Lung (tissue), 12 donors: ENCODE data around the gene CYTH1. TPM values are rescaled to one million over a fixed set of nuclear protein-coding genes. Genes with fewer than 3 reads are reported as not detected.

ENCODE experiments used
- ATAC-seq: fragments of 200-7000 bp; cut with Tn5 transposase; one replicate; pipeline ENCODE4 v1.9.1; 2020; ENCODE audit warnings: moderate number of reproducible peaks; ENCODE audit not compliant: insufficient read depth, low FRiP score
- DNase-seq, 3 donors: peaks; one replicate each; pipeline ENCODE4 v3.0.0-alpha.2; 2013 to 2017
- H3K27ac ChIP-seq, 2 donors: one replicate each; pipeline ENCODE4 v1.5.1; 2013; ENCODE audit warnings: mild to moderate bottlenecking in 2 of 2, moderate library complexity in 2 of 2, control low read depth in 1 of 2, inconsistent platforms in 1 of 2, low read depth in 1 of 2, low read length in 1 of 2
- H3K27me3 ChIP-seq, 3 donors: one replicate each; pipeline ENCODE4 v1.5.1; 2013; ENCODE audit warnings: low read length in 2 of 3; ENCODE audit not compliant: control insufficient read depth in 3 of 3, insufficient read depth in 3 of 3
- H3K36me3 ChIP-seq, 4 donors: one replicate each; pipeline ENCODE4 v1.5.1; 2013; ENCODE audit warnings: low read length in 4 of 4, mild to moderate bottlenecking in 1 of 4, moderate library complexity in 1 of 4; ENCODE audit not compliant: control insufficient read depth in 4 of 4, insufficient read depth in 4 of 4
- H3K4me1 ChIP-seq, 5 donors: one replicate each; pipeline ENCODE4 v1.5.1; 2013; ENCODE audit warnings: low read length in 5 of 5, mild to moderate bottlenecking in 2 of 5, moderate library complexity in 1 of 5; ENCODE audit not compliant: control insufficient read depth in 5 of 5, insufficient read depth in 5 of 5
- H3K4me3 ChIP-seq: one replicate; pipeline ENCODE4 v1.5.1; 2013; ENCODE audit warnings: mild to moderate bottlenecking, control low read depth, moderate library complexity
- H3K9ac ChIP-seq, 2 donors: one replicate each; pipeline ENCODE4 v1.5.1; 2013; ENCODE audit warnings: low read length in 2 of 2, control low read depth in 1 of 2; ENCODE audit not compliant: insufficient read depth in 1 of 2
- H3K9me3 ChIP-seq, 4 donors: one replicate each; pipeline ENCODE4 v1.5.1; 2013; ENCODE audit warnings: low read length in 3 of 4, mild to moderate bottlenecking in 1 of 4, moderate library complexity in 1 of 4; ENCODE audit not compliant: control insufficient read depth in 4 of 4, insufficient read depth in 3 of 4
- CTCF ChIP-seq: IDR thresholded peaks from 2 replicates; pipeline ENCODE4 v1.5.1; 2012; ENCODE audit warnings: mild to moderate bottlenecking; ENCODE audit errors: control extremely low read depth, extremely low read depth
- WGBS, 2 donors: extraction: QIAGEN DNeasy Blood & Tissue Kit; methylation state at CpG; one replicate each; pipeline ENCODE4 v1.1.7; 2013; 5-methylcytosine and 5-hydroxymethylcytosine counted together
- polyA plus RNA-seq, 2 donors: library from polyadenylated mRNA; stranded (reverse); fragments of 200-250 nt; gene quantifications; one replicate each; pipeline ENCODE4 v1.2.1, GENCODE V29; 2013
- total RNA-seq, 2 donors: library from RNA; depleted of rRNA in 1 of 2; stranded (reverse); fragments of >200 nt in 1 of 2; gene quantifications; one replicate each; pipeline ENCODE4 v1.2.1, GENCODE V29; 2014 to 2021
- donor health status: control.
- donor health status: control.
- donor health status: Bipolar disorder and iron deficiency.
- donor health status: healthy.
- donor health status: DM: yes; HTN: yes; CAD: no.

The CYTH1 gene
- total and polyA plus RNA-seq, 4 donors = 50.5 to 97.2 (median 76.0) TPM

GRCh38 chr17:78651554-78651953, 130.5 kb downstream of the CYTH1 start:
- TF ChIP-seq CTCF = no peak
- H3K36me3 ChIP-seq = no peaks in the 10 kb centered on the region
- no peak overlapping the region for H3K4me3 ChIP-seq
- no peak for ATAC-seq
- no peak for DNase-seq
- peaks cover 0 to 6% (median 1%) of the 10 kb centered on the region in 4 donors for H3K9me3 ChIP-seq
- H3K9ac ChIP-seq = no peak overlapping the region
- peaks cover 0 to 10% (median 0%) of the 10 kb centered on the region in 5 donors for H3K4me1 ChIP-seq
- H3K27ac ChIP-seq = no peak overlapping the region
- peaks cover 0 to 4% (median 0%) of the 10 kb centered on the region in 3 donors for H3K27me3 ChIP-seq
- 81 to 85% methylated on average over 1 of the region's 1 CpG for WGBS, 2 donors

GRCh38 chr17:78650093-78650715, 131.9 kb downstream of the CYTH1 start:
- Histone ChIP-seq H3K4me1 (peaks cover 0 to 9% (median 0%) of the 10 kb centered on the region in 5 donors), H3K9me3 (peaks cover 0 to 6% (median 1%) of the 10 kb centered on the region in 4 donors), H3K27me3 (peaks cover 0 to 8% (median 0%) of the 10 kb centered on the region in 3 donors), H3K27ac (no peak overlapping the region), H3K4me3 (no peak overlapping the region), H3K36me3 (no peaks in the 10 kb centered on the region), H3K9ac (no peak overlapping the region)
- TF ChIP-seq CTCF = no peak
- 70 to 71% methylated on average over 11 of the region's 11 CpGs for WGBS, 2 donors
- DNase-seq (no peak), ATAC-seq (no peak)

GRCh38 chr17:78648293-78648692, 133.8 kb downstream of the CYTH1 start:
- peaks cover 0 to 4% (median 0%) of the 10 kb centered on the region in 3 donors for H3K27me3 ChIP-seq
- H3K36me3 ChIP-seq = no peaks in the 10 kb centered on the region
- 89 to 95% methylated on average over 5 of the region's 5 CpGs for WGBS, 2 donors
- no peak overlapping the region for H3K27ac ChIP-seq
- H3K4me3 ChIP-seq = no peak overlapping the region
- peaks cover 0 to 6% (median 1%) of the 10 kb centered on the region in 4 donors for H3K9me3 ChIP-seq
- peaks cover 0 to 10% (median 0%) of the 10 kb centered on the region in 5 donors for H3K4me1 ChIP-seq
- ATAC-seq = no peak
- TF ChIP-seq CTCF = no peak
- no peak for DNase-seq
- H3K9ac ChIP-seq = no peak overlapping the region
